ENCODE results near the gene ZNF316. TPM values are rescaled to one million over a fixed set of nuclear protein-coding genes. Genes with fewer than 3 reads are reported as not detected.

Gene ZNF316
- total RNA-seq, 2 donors from 2014 or later: 21.4 to 29.6 TPM

GRCh38 chr7:6700793-6701192 lies 63.7 kb downstream of the ZNF316 start:
- Histone ChIP-seq H3K9ac (ENCODE audit: extremely low read depth, low read length, poor library complexity, severe bottlenecking) (no peak overlapping the region), H3K36me3 (ENCODE audit: control insufficient read depth, insufficient read depth, low read length) (peaks cover 92% of the 10 kb centered on the region), H3K27ac (ENCODE audit: low read depth, low read length) (no peak overlapping the region), H3K4me1 (ENCODE audit: control insufficient read depth, insufficient read depth, low read length) (no peaks in the 10 kb centered on the region), H3K4me3 (ENCODE audit: low read length) (peak overlapping the region; percentile 58), H3K27me3 (ENCODE audit: control insufficient read depth, insufficient read depth, low read length, poor library complexity, severe bottlenecking) (no peaks in the 10 kb centered on the region), H3K9me3 (ENCODE audit: control insufficient read depth, low read length) (peaks cover 94% of the 10 kb centered on the region)
- TF ChIP-seq CTCF (conservative IDR thresholded peaks at IDR 0.05): no peak
- H3K4me1 Mint-ChIP-seq: no peaks in the 10 kb centered on the region
- H3K4me3 Mint-ChIP-seq: no peak overlapping the region
- peaks cover 29% of the 10 kb centered on the region for H3K9me3 Mint-ChIP-seq
- no peak for DNase-seq
- no peak overlapping the region for H3K27ac Mint-ChIP-seq
- peaks cover 25% of the 10 kb centered on the region for H3K36me3 Mint-ChIP-seq (ENCODE audit: low read depth)
- 87 to 96% methylated on average over 5 of the region's 5 CpGs for WGBS, 2 experiments (ENCODE audit: insufficient coverage in 1 of 2, insufficient read length in 1 of 2)
- no peaks in the 10 kb centered on the region for H3K27me3 Mint-ChIP-seq (ENCODE audit: insufficient read depth)

DNA sequence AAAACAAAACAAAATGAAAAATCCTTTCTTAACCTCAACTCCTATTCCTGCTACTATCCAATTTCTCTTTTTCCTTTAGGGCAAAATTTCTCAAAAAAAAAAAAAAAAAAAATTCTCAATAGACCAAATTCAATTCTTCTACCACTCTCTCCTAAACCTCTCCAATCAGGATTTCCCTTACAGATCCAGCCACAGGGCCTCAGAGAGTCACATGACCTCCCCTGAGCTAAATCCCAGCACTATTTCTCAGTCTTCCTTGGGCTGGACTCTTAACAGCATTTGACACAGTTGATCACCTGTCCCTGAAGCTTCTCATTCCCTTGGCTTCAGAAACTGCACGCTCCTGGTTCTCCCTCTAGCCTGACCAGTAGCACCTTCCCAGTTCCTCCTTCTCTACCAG lies 64.7 kb downstream of the ZNF316 start:
- Mint-ChIP-seq H3K36me3 (ENCODE audit: low read depth) (peaks cover 25% of the 10 kb centered on the region), H3K4me3 (no peak overlapping the region), H3K27me3 (ENCODE audit: insufficient read depth) (no peaks in the 10 kb centered on the region), H3K27ac (no peak overlapping the region), H3K9me3 (peaks cover 29% of the 10 kb centered on the region), H3K4me1 (no peaks in the 10 kb centered on the region)
- WGBS, 2 experiments (ENCODE audit: insufficient coverage in 1 of 2, insufficient read length in 1 of 2): 83 to 88% methylated on average over 1 of the region's 1 CpG
- Histone ChIP-seq H3K27me3 (ENCODE audit: control insufficient read depth, insufficient read depth, low read length, poor library complexity, severe bottlenecking) (no peaks in the 10 kb centered on the region), H3K9me3 (ENCODE audit: control insufficient read depth, low read length) (peaks cover 83% of the 10 kb centered on the region), H3K4me3 (ENCODE audit: low read length) (no peak overlapping the region), H3K9ac (ENCODE audit: extremely low read depth, low read length, poor library complexity, severe bottlenecking) (no peak overlapping the region), H3K4me1 (ENCODE audit: control insufficient read depth, insufficient read depth, low read length) (no peaks in the 10 kb centered on the region), H3K36me3 (ENCODE audit: control insufficient read depth, insufficient read depth, low read length) (peaks cover 81% of the 10 kb centered on the region), H3K27ac (ENCODE audit: low read depth, low read length) (no peak overlapping the region)
- TF ChIP-seq CTCF (conservative IDR thresholded peaks at IDR 0.05): no peak
- no peak for DNase-seq

Other genes with a start within 250 kb of the ZNF316 start
- 10 to 100 TPM; 22.7 to 24.5 TPM for gene DAGLB, start 189.4 kb upstream of the ZNF316 start, total RNA-seq
- 100 to 1,000 TPM in 1 of 2 donors, 10 to 100 TPM in 1; 90.2 to 123 TPM for gene KDELR2, start 153.2 kb upstream of the ZNF316 start, total RNA-seq
- gene GRID2IP, start 85.9 kb upstream of the ZNF316 start, total RNA-seq: 1 to 10 TPM; 2.4 to 4.9 TPM
- gene ZDHHC4, start 59.9 kb upstream of the ZNF316 start, total RNA-seq: 10 to 100 TPM; 79.1 to 85.6 TPM
- 10 to 100 TPM; 34.4 to 38.0 TPM for gene INTS15, start 47.3 kb upstream of the ZNF316 start, total RNA-seq
- gene ZNF853, start 21.7 kb upstream of the ZNF316 start, total RNA-seq: 10 to 100 TPM; 14.2 to 17.2 TPM
- gene ZNF12, start 69.6 kb downstream of the ZNF316 start, total RNA-seq: 10 to 100 TPM; 24.2 to 29.4 TPM
- gene RSPH10B2, start 116.8 kb downstream of the ZNF316 start, total RNA-seq: under 1 TPM; 0.42 to 0.75 TPM
- gene CCZ1B, start 189.0 kb downstream of the ZNF316 start, total RNA-seq: 10 to 100 TPM; 84.7 to 93.7 TPM

All from endodermal cell (in vitro differentiated cells).